ENCODE results near the gene TTLL3.

GRCh38 chr3:9837701-9838582, 27.9 kb downstream of the TTLL3 start:
- TF ChIP-seq CTCF (IDR thresholded peaks at IDR 0.05; ENCODE audit: control extremely low read depth in 1 of 3, insufficient read depth in 1 of 3, low read depth in 1 of 3, low read length in 3 of 3) (no peak), TAF1 (IDR thresholded peaks at IDR 0.05; ENCODE audit: low read depth, low read length) (no peak), CHD2 (IDR thresholded peaks at IDR 0.05; ENCODE audit: low read length) (no peak), POLR2A (IDR thresholded peaks at IDR 0.05; ENCODE audit: control extremely low read depth in 1 of 2, low read depth in 2 of 2, low read length in 2 of 2) (no peak), ASH2L (IDR thresholded peaks at IDR 0.05; ENCODE audit: low read length) (no peak), FOSL1 (IDR thresholded peaks at IDR 0.05; ENCODE audit: insufficient read depth, low read depth, low read length) (no peak), CEBPB (IDR thresholded peaks at IDR 0.05; ENCODE audit: low read depth, low read length) (no peak), KDM1A (IDR thresholded peaks at IDR 0.05; ENCODE audit: borderline replicate concordance, low read length) (no peak)

Measured in H1 (cell line).